Measurements from ENCODE around the gene SH3BGRL3. TPM values are rescaled to one million over a fixed set of nuclear protein-coding genes. Genes with fewer than 3 reads are reported as not detected.
"Not testable (repeated sequence)": the region's sequence is repeated elsewhere in the genome, so short reads cannot be mapped to it uniquely, and the experiment has no call there.

Gene SH3BGRL3
- 100 to 1,000 TPM; 361 to 478 TPM for total RNA-seq

DNA sequence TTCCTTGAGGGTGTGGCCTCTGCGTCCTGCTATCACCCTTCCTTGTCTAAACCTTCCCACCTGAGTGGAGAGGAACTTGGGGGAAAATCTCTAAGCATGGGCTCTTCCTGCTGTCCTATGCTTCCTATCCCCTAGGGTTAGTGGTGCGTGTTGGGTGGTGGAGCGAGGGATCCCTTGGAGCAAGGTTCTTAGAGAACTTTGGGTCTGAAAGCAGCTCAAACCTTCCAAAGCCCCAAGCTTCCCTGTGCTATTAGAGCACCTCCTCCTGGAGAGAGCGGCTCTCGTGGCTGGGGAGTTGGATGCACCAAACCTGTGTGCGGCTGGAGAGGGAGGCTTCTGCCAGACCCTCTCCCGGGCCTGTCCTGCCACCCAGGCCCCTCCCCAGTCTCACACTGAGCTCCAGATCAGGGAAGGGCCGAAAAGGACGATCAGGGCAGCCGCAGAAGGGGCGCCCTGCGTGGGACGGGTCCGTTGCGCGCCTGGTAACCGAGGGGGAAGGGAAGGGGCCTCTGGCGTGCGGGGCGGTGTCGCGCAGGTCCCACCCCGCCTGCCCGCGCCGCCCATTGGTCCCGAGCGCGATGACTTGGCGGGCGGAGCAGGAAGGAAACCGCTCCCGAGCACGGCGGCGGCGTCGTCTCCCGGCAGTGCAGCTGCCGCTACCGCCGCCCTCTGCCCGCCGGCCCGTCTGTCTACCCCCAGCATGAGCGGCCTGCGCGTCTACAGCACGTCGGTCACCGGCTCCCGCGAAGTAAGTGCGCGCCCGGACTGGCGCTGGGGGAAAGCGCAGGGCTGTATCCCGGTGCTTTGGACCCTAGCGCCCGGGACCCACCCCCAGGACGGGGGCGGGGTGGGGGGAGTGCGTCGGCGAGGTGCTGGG, at the start of gene SH3BGRL3:
TSS of gene SH3BGRL3 (plus strand) at position 631 of the 877 bp plus-strand sequence. CDS start at position 701, 70 bp downstream.
- TF ChIP-seq, protein P1, sequence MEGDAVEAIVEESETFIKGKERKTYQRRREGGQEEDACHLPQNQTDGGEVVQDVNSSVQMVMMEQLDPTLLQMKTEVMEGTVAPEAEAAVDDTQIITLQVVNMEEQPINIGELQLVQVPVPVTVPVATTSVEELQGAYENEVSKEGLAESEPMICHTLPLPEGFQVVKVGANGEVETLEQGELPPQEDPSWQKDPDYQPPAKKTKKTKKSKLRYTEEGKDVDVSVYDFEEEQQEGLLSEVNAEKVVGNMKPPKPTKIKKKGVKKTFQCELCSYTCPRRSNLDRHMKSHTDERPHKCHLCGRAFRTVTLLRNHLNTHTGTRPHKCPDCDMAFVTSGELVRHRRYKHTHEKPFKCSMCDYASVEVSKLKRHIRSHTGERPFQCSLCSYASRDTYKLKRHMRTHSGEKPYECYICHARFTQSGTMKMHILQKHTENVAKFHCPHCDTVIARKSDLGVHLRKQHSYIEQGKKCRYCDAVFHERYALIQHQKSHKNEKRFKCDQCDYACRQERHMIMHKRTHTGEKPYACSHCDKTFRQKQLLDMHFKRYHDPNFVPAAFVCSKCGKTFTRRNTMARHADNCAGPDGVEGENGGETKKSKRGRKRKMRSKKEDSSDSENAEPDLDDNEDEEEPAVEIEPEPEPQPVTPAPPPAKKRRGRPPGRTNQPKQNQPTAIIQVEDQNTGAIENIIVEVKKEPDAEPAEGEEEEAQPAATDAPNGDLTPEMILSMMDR (IDR thresholded peaks at IDR 0.05), result no peak
- intact Hi-C loops (cut with DNase I), result no loop called here

DNA sequence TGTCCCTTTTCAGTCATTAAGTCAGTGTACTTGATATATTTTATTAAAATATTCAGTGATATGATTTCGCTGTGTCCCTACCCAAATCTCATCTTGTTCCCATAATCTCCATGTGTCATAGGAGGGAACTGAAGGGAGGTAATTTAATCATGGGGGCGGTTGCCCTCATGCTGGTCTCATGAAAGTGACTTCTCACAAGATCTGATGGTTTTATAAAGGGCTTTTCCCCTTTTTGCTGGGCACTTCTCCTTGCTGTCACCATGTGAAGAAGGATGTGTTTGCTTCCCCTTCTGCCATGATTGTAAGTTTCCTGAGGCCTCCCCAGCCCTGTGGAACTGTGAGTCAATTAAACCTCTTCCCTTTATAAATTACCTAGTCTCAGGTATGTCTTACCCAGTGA, 49.2 kb upstream of the SH3BGRL3 start:
- intact Hi-C loops (cut with DNase I), result loop anchor here (5.0 kb wide), 1 partner anchor 63 kb away; the partner anchor contains the start of genes C1orf232 and ZNF593
- H3K9ac ChIP-seq (ENCODE audit: low read depth in 2 of 2, low read length in 2 of 2); H3K9me3 ChIP-seq; H3K27me3 ChIP-seq; DNase-seq; H3K4me3 ChIP-seq; H3K36me3 ChIP-seq; H3K27ac ChIP-seq: not testable (repeated sequence)
- peaks cover 10% of the 10 kb centered on the region for H3K4me1 ChIP-seq

More for the DNA sequence above, at the start of gene SH3BGRL3:
- peak; percentile 91 for DNase-seq
- Histone ChIP-seq H3K27ac (peak within 1 kb of the TSS; percentile 95), H3K4me1 (peaks cover 28% of the 10 kb centered on the region), H3K9me3 (no peaks in the 10 kb centered on the region), H3K4me3 (peak within 1 kb of the TSS; percentile 91), H3K27me3 (no peaks in the 10 kb centered on the region), H3K36me3 (peaks cover 7% of the 10 kb centered on the region), H3K9ac (ENCODE audit: low read depth in 2 of 2, low read length in 2 of 2) (peak within 1 kb of the TSS; percentile 84 to 86)

DNA sequence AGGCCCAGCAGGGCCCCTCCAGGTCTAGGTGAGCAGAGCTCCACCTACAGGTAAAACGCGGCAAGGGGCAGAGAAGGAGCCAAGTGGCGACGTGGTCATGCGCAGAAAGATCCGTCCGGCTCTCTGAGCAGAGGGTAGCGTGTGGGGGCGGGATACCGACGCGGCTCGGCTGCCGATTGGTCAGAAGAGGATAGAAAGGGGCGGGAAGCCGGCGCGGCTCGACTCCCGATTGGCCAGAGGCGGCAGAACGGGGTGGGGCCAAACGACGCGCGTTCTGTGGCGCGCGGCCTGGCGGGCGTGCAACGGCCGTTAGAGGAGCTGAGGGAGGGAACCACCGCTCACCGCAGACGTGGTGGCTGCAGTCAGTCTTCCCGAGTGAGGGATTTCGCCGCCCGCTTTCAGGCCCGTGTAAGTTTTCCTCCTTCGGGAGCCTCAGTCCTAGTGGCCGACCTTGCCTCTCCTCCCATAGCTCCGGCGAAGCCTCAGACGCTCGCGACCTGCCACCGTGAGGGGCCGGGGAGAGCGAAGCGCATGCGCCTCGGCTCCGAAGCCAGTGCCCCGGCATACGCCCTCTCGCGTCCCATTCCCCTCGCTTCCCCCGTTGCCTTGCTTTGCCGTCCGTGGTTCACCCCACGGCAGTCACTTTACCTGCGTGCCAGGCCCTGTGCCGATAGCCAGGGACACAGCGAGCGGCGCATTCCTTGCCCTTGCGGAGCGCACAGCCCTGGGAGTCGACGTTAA, 45.8 kb upstream of the SH3BGRL3 start, which contains the start of gene CEP85:
TSS of gene CEP85 (plus strand) at position 298 of the 741 bp plus-strand sequence. CDS start 5,584 bp downstream, outside the sequence.
- Histone ChIP-seq H3K9me3 (no peaks in the 10 kb centered on the region), H3K4me1 (peaks cover 15% of the 10 kb centered on the region), H3K27ac (peak within 1 kb of the TSS; percentile 84), H3K4me3 (peak within 1 kb of the TSS; percentile 60), H3K9ac (ENCODE audit: low read depth in 2 of 2, low read length in 2 of 2) (peak within 1 kb of the TSS; percentile 89 to 97), H3K36me3 (no peaks in the 10 kb centered on the region), H3K27me3 (no peaks in the 10 kb centered on the region)
- intact Hi-C loops (cut with DNase I), result loop anchor here (5.0 kb wide), 1 partner anchor 67 kb away; the partner anchor contains the start of genes C1orf232 and ZNF593
- TF ChIP-seq, protein P1 (IDR thresholded peaks at IDR 0.05), result peak; percentile 90
- peak; percentile 99 for DNase-seq

DNA sequence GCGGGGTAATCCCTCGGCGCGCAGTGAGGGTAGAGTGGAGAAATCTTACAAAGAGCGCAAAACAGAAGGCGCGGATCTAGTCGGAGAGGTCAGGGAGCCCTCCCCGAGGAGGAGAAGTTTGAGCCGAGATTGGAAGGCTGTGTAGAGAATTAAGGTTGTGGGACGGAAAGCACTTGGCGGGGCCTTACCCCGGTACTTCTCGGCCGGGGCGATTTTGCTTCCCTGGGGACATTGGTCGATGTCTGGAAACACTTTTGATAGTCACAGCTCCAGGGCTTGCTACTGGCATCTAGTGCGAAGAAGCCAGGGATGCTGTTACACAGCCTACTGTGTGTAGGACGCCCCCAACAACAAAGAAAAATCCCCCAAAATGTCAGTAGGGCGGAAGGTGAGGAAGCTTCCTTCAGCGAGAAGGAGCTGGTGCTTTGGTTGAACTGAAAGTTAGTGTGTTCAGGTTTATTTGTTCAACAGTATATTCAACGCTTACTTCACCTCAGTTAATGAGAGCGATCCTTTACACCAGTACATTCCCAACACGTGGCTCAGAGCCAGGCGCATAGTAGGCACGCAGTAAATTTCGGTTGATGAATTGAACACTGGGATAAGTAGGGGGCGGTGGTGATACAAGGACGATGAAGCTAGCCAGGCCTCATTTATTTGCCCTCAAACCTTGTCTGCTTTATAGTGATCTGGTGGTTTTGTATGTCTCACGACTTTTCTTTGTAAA, 45.1 kb upstream of the SH3BGRL3 start:
- Histone ChIP-seq H3K27ac (peak overlapping the region; percentile 84), H3K27me3 (no peaks in the 10 kb centered on the region), H3K9ac (ENCODE audit: low read depth in 2 of 2, low read length in 2 of 2) (peak overlapping the region; percentile 89 to 97), H3K9me3 (no peaks in the 10 kb centered on the region), H3K36me3 (no peaks in the 10 kb centered on the region), H3K4me1 (peaks cover 15% of the 10 kb centered on the region), H3K4me3 (peak overlapping the region; percentile 60)
- intact Hi-C loops (cut with DNase I), result loop anchor here (5.0 kb wide), 1 partner anchor 68 kb away; the partner anchor contains the start of genes C1orf232 and ZNF593
- TF ChIP-seq, protein P1 (IDR thresholded peaks at IDR 0.05), result no peak
- peak; percentile 52 for DNase-seq

DNA sequence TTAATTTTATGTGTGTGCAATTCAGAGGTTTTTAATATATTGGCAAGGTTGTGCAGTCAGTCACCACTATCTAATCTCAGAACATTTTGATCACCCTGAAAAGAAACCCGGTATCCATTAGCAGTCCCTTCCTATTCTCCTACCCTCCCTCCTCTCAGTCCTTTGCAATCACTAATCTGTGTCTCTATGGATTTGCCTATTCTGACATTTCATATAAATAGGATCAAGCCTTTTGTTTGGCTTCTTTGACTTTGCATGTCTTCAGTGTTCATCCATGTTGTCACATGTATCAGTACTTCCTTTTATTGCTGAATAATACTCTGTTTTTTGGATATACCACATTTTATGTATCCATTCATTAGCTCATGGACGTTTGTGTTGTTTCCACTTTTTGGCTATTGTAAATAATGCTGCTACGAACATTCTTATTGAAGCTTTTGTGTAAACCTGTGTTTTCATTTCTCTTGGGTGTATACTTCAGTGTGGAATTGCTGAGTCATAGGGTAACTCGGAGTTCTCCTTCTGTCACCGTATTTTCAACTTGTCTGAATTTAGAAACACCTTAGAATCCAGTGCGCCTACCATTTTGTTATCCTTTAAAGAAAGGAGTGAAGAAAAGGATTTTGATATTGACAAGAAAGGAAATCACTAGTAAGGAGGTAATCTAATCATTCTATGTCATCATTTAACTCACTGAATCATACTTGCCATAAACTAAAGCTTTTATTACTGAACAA, 42.5 kb upstream of the SH3BGRL3 start:
- intact Hi-C loops (cut with DNase I), result no loop called here
- Histone ChIP-seq H3K27me3 (no peaks in the 10 kb centered on the region), H3K9ac (ENCODE audit: low read depth in 2 of 2, low read length in 2 of 2) (no peak overlapping the region), H3K4me1 (peaks cover 15% of the 10 kb centered on the region), H3K9me3 (no peaks in the 10 kb centered on the region), H3K4me3 (no peak overlapping the region), H3K27ac (no peak overlapping the region), H3K36me3 (no peaks in the 10 kb centered on the region)
- DNase-seq, result no peak
- TF ChIP-seq, protein P1 (IDR thresholded peaks at IDR 0.05), result no peak
